Measurements from ENCODE around the gene FAM107B.

GRCh38 chr10:14468726-14469125, 306.0 kb downstream of the FAM107B start:
- no peak for TF ChIP-seq CTCF (IDR thresholded peaks at IDR 0.05)
- no peak for TF ChIP-seq POLR2A (IDR thresholded peaks at IDR 0.05)

All from uterus (tissue), 2 donors.